ENCODE data around the gene SLC38A10.

Gene SLC38A10

GRCh38 chr17:81251709-81252301, 43.3 kb downstream of the SLC38A10 start:
- FAIRE-seq = no peak

- no peak for FAIRE-seq
These were observed 43.9 kb downstream of the SLC38A10 start for GRCh38 chr17:81251094-81251708.

- no peak for FAIRE-seq
These were observed 44.6 kb downstream of the SLC38A10 start for GRCh38 chr17:81250286-81251093.

- no peak for FAIRE-seq
These were observed 45.7 kb downstream of the SLC38A10 start for GRCh38 chr17:81249223-81250040.

GRCh38 chr17:81248649-81249048, 46.5 kb downstream of the SLC38A10 start:
- FAIRE-seq = no peak

- no peak for FAIRE-seq
These were observed 47.6 kb downstream of the SLC38A10 start for GRCh38 chr17:81247339-81247990.

GRCh38 chr17:81246679-81247338, 48.3 kb downstream of the SLC38A10 start:
- FAIRE-seq = no peak

GRCh38 chr17:81246343-81246670, 48.8 kb downstream of the SLC38A10 start:
- no peak for FAIRE-seq

- no peak for FAIRE-seq
These were observed 49.3 kb downstream of the SLC38A10 start for GRCh38 chr17:81245665-81246342.

- no peak for FAIRE-seq
These were observed 50.0 kb downstream of the SLC38A10 start for GRCh38 chr17:81245024-81245664.

GRCh38 chr17:81244358-81245023, 50.6 kb downstream of the SLC38A10 start:
- FAIRE-seq = no peak

GRCh38 chr17:81243333-81243664, 51.8 kb downstream of the SLC38A10 start:
- no peak for FAIRE-seq

GRCh38 chr17:81242421-81243332, 52.4 kb downstream of the SLC38A10 start:
- no peak for FAIRE-seq

GRCh38 chr17:81241648-81242420, 53.3 kb downstream of the SLC38A10 start:
- no peak for FAIRE-seq

GRCh38 chr17:81241203-81241602, 53.9 kb downstream of the SLC38A10 start:
- no peak for FAIRE-seq

- no peak for FAIRE-seq
These were observed 54.3 kb downstream of the SLC38A10 start for GRCh38 chr17:81240761-81241160.

- FAIRE-seq = no peak
These were observed 55.2 kb downstream of the SLC38A10 start for GRCh38 chr17:81239714-81240555.
